HCT116 (cell line): ENCODE results near the gene SESN3. TPM values are rescaled to one million over a fixed set of nuclear protein-coding genes. Genes with fewer than 3 reads are reported as not detected.

Source experiments
- ATAC-seq: fragments of 200-7000 bp; cut with Tn5 transposase; 2 replicates; pipeline ENCODE4 v1.9.1; 2020; ENCODE audit warnings: mild to moderate bottlenecking, moderate library complexity
- BruUV-seq: library from RNA; stranded (reverse); fragments of 400-500 nt; replicated peaks from 2 replicates; lab custom pipeline; 2021; lab: Mats Ljungman, UMichigan
- CTCF ChIA-PET: fragments of 300-600 bp; sonication (Branson Sonifier 250); formaldehyde crosslinking; loops from one replicate; lab custom pipeline; 2021; ENCODE audit warnings: antibody characterized with exemption; lab: Charles Lee
- POLR2A ChIA-PET: fragments of 300-600, 350-600 bp; sonication (Branson Sonifier 250); formaldehyde crosslinking; loops from one replicate; lab custom pipeline; 2021; ENCODE audit warnings: antibody characterized with exemption; lab: Charles Lee
- RAD21 ChIA-PET, 2 experiments: fragments of 300-600 bp; sonication (Branson Sonifier 250); formaldehyde crosslinking; loops; one replicate each; lab custom pipeline; 2023; ENCODE audit warnings: low total read pairs in 2 of 2; ENCODE audit not compliant: uncharacterized antibody in 2 of 2, unreplicated experiment in 2 of 2, low non-redundant PET in 1 of 2; lab: Charles Lee
- DNase-seq: peaks from one replicate; pipeline ENCODE4 v3.0.0-alpha.2; 2010; ENCODE audit warnings: low read depth, low spot score
- H2AFZ ChIP-seq: fragments of 200-600 bp; shearing (Covaris generic), sonication (generic); 2 replicates; pipeline ENCODE4 v1.6.1; 2017; ENCODE audit warnings: low read depth, mixed run types, mixed read lengths, antibody characterized with exemption, low read length; ENCODE audit not compliant: poor library complexity, severe bottlenecking
- H3K27ac ChIP-seq: 2 replicates; pipeline ENCODE4 v1.5.1; 2012; ENCODE audit warnings: low read depth, low read length
- H3K27me3 ChIP-seq: fragments of 200-600 bp; sonication (generic); 2 replicates; pipeline ENCODE4 v1.6.1; 2016; ENCODE audit warnings: mixed run types, low read length, mixed read lengths; ENCODE audit not compliant: insufficient read depth
- H3K36me3 ChIP-seq, 2 experiments: fragments of 200-500 bp in 1 of 2; fragments of 200-600 bp in 1 of 2; sonication (Bioruptor generic) in 1 of 2; sonication (generic) in 1 of 2; 2 replicates each; pipeline versions ENCODE4 v1.5.1 to v1.6.1; 2014 to 2016; ENCODE audit warnings: low read length in 2 of 2, inconsistent platforms in 1 of 2, mixed read lengths in 1 of 2, mixed run types in 1 of 2; ENCODE audit not compliant: insufficient read depth in 2 of 2, control insufficient read depth in 1 of 2
- H3K4me1 ChIP-seq, 2 experiments: fragments of 200-600 bp in 1 of 2; sonication (generic) in 1 of 2; 2 replicates each; pipeline versions ENCODE4 v1.5.1 to v1.6.1; 2012 to 2017; ENCODE audit warnings: low read length in 2 of 2, inconsistent platforms in 1 of 2, mild to moderate bottlenecking in 1 of 2, mixed read lengths in 1 of 2, mixed run types in 1 of 2, moderate library complexity in 1 of 2; ENCODE audit not compliant: insufficient read depth in 2 of 2, control insufficient read depth in 1 of 2
- H3K4me2 ChIP-seq: fragments of 200-600 bp; sonication (generic); 2 replicates; pipeline ENCODE4 v1.6.1; 2017; ENCODE audit warnings: mixed run types, low read length, mixed read lengths
- H3K4me3 ChIP-seq, 2 experiments: fragments of 200-600 bp in 1 of 2; sonication (generic) in 1 of 2; replicated peaks in 1 of 2; 2 replicates each; pipeline ENCODE4 v1.5.1; 2011 to 2016; ENCODE audit warnings: low read length in 2 of 2, control low read depth in 1 of 2, low read depth in 1 of 2, mild to moderate bottlenecking in 1 of 2, mixed read lengths in 1 of 2, mixed run types in 1 of 2
- H3K79me2 ChIP-seq: fragments of 200-600 bp; sonication (generic); 2 replicates; pipeline ENCODE4 v1.6.1; 2017; ENCODE audit warnings: mild to moderate bottlenecking, mixed run types, low read length, moderate library complexity, mixed read lengths; ENCODE audit not compliant: insufficient read depth
- H3K9ac ChIP-seq: fragments of 200-600 bp; sonication (generic); 2 replicates; pipeline ENCODE4 v1.6.1; 2016; ENCODE audit warnings: low read length, mixed read lengths
- H3K9me2 ChIP-seq: fragments of 200-600 bp; sonication (generic), shearing (Covaris generic); 2 replicates; pipeline ENCODE4 v1.6.1; 2017; ENCODE audit warnings: mixed run types, mild to moderate bottlenecking, moderate library complexity; ENCODE audit not compliant: insufficient read depth
- H3K9me3 ChIP-seq, 2 experiments: fragments of 200-500 bp in 1 of 2; fragments of 200-600 bp in 1 of 2; sonication (Bioruptor generic) in 1 of 2; sonication (generic) in 1 of 2; 2 replicates each; pipeline ENCODE4 v1.6.1; 2014 to 2017; ENCODE audit warnings: low read length in 2 of 2, mixed read lengths in 2 of 2, inconsistent platforms in 1 of 2, low read depth in 1 of 2, mild to moderate bottlenecking in 1 of 2, mixed run types in 1 of 2, moderate library complexity in 1 of 2; ENCODE audit not compliant: control insufficient read depth in 1 of 2, insufficient read depth in 1 of 2
- H4K20me1 ChIP-seq: fragments of 200-600 bp; sonication (generic), shearing (Covaris generic); 2 replicates; pipeline ENCODE4 v1.6.1; 2017; ENCODE audit warnings: mixed run types, mild to moderate bottlenecking, moderate library complexity; ENCODE audit not compliant: insufficient read depth
- ATF3 ChIP-seq: IDR thresholded peaks from 2 replicates; pipeline ENCODE4 v1.6.1; 2012
- CBX3 ChIP-seq: IDR thresholded peaks from 2 replicates; pipeline ENCODE4 v1.6.1; 2012; ENCODE audit warnings: low read depth
- CEBPB ChIP-seq: IDR thresholded peaks from 2 replicates; pipeline ENCODE4 v1.6.1; 2012; ENCODE audit warnings: low read depth
- EGR1 ChIP-seq: IDR thresholded peaks from 2 replicates; pipeline ENCODE4 v1.6.1; 2012; ENCODE audit warnings: low read depth
- FOSL1 ChIP-seq: IDR thresholded peaks from 2 replicates; pipeline ENCODE4 v1.6.1; 2012; ENCODE audit warnings: low read depth
- MAX ChIP-seq: IDR thresholded peaks from 2 replicates; pipeline ENCODE4 v1.6.1; 2012
- RAD21 ChIP-seq: IDR thresholded peaks from 2 replicates; pipeline ENCODE4 v1.6.1; 2012; ENCODE audit warnings: low read depth, mild to moderate bottlenecking
- SIN3A ChIP-seq: IDR thresholded peaks from 2 replicates; pipeline ENCODE4 v1.6.1; 2012; ENCODE audit warnings: low read depth
- SP1 ChIP-seq: IDR thresholded peaks from 2 replicates; pipeline ENCODE4 v1.6.1; 2012; ENCODE audit warnings: low read depth
- ZBTB33 ChIP-seq: IDR thresholded peaks from 2 replicates; pipeline ENCODE4 v1.6.1; 2011; ENCODE audit warnings: mild to moderate bottlenecking, low read length, moderate library complexity; ENCODE audit not compliant: insufficient replicate concordance; ENCODE audit errors: extremely low read depth
- ZFX ChIP-seq: fragments of 450-650 bp; IDR thresholded peaks from 2 replicates; pipeline ENCODE4 v1.6.1; 2017
- ZNF274 ChIP-seq: fragments of 200-500 bp; sonication (Bioruptor generic); IDR thresholded peaks from 2 replicates; pipeline ENCODE4 v1.6.1; 2014; ENCODE audit warnings: mild to moderate bottlenecking, low read depth, low read length, inconsistent platforms
- intact Hi-C: fragments of 100-400 bp; cut with micrococcal nuclease; formaldehyde crosslinking; loops from 2 replicates; pipeline ENCODE4 v1.10.0; 2022
- total RNA-seq: library from RNA; stranded (reverse); gene quantifications from one replicate; pipeline ENCODE4 v1.2.1, GENCODE V29; 2021; ENCODE audit not compliant: unreplicated experiment

SESN3 gene
- total RNA-seq, 1 experiment from 2014 or later: 4.2 TPM

GRCh38 chr11:95149651-95150364 is 81.2 kb downstream of the SESN3 start (continued):
- TF ChIP-seq SIN3A (peak; percentile 75), CBX3 (peak; percentile 51; the same call in 1 of the 2 replicates), CEBPB (peak; percentile 71), ZNF274 (no peak), ATF3 (no peak), SP1 (peak; percentile 87), FOSL1 (0 out of 2 replicates have a peak, but pooled peaks have one; percentile 29), MAX (peak; percentile 79), EGR1 (peak; percentile 63), ZBTB33 (peak; percentile 47), RAD21 (peak; percentile 19; the same call in 1 of the 2 replicates)

- Histone ChIP-seq H3K9me3 (no peaks in the 10 kb centered on the region), H3K4me3 (no peak overlapping the region), H3K27ac (peak overlapping the region; percentile 90), H3K9ac (peak overlapping the region; percentile 77), H3K4me1 (peaks cover 32 to 55% of the 10 kb centered on the region in 2 experiments), H4K20me1 (no peaks in the 10 kb centered on the region), H3K36me3 (no peaks in the 10 kb centered on the region), H2AFZ (no peak overlapping the region), H3K4me2 (peak overlapping the region; percentile 95), H3K9me2 (no peaks in the 10 kb centered on the region), H3K27me3 (no peaks in the 10 kb centered on the region), H3K79me2 (no peaks in the 10 kb centered on the region)
- ChIA-PET CTCF (interaction anchor here (1.0 to 2.5 kb wide), 4 partner anchors 11 to 557 kb away, joined by 3 to 10 read pairs (median 4); partner anchors contain the start of gene SRSF8), RAD21 (no interaction called here), POLR2A (interaction anchor here (1.0 to 1.7 kb wide), 4 partner anchors 9 to 74 kb away, joined by 4 to 6 read pairs (median 5); no protein-coding TSS in a partner anchor)
- intact Hi-C loops: no loop called here
- DNase-seq: no peak
- TF ChIP-seq CEBPB: no peak
- no peak for TF ChIP-seq ZFX
- BruUV-seq: no TSS peak
- ATAC-seq: no peak
Observed at GRCh38 chr11:95148938-95149337, 82.1 kb downstream of the SESN3 start.
